ENCODE results near the gene PHOX2B. TPM values are rescaled to one million over a fixed set of nuclear protein-coding genes. Genes with fewer than 3 reads are reported as not detected.

Gene PHOX2B
- total and polyA plus RNA-seq, 2 of the 4 experiments (the other 2 are of a cell fraction), result not detected

GRCh38 chr4:41748074-41748570 is 403 bp downstream of the PHOX2B start:
- no peak overlapping the region for H3K23ac ChIP-seq (ENCODE audit: low read depth, low read length)
- no TSS peak for BruUV-seq (replicated peaks)
- H3K27ac ChIP-seq (ENCODE audit: insufficient read depth, low read length), result no peak overlapping the region
- H2BK5ac ChIP-seq (ENCODE audit: low read depth, low read length, poor library complexity, severe bottlenecking), result no peak overlapping the region
- no peak overlapping the region for H4K5ac ChIP-seq (ENCODE audit: low read depth, low read length)
- no peak overlapping the region for H3K4me3 ChIP-seq (ENCODE audit: insufficient read depth, low read depth, low read length)
- POLR2A ChIA-PET (ENCODE audit: unreplicated experiment), result interaction anchor here (0.6 kb wide), 1 partner anchor 1215 kb away, joined by 4 read pairs; no protein-coding TSS in a partner anchor
- H3K36me3 ChIP-seq (ENCODE audit: control insufficient read depth, insufficient read depth, low read length), result no peaks in the 10 kb centered on the region
- no peak overlapping the region for H3K4ac ChIP-seq (ENCODE audit: low read depth, low read length)
- in situ Hi-C loops (cut with MboI; ENCODE audit: low sequenced_read_pairs) (no loop called here), intact Hi-C loops (cut with micrococcal nuclease) (no loop called here), dilution Hi-C loops (cut with HindIII; ENCODE audit: low sequenced_read_pairs, unreplicated experiment) (no loop called here)
- peaks cover 6% of the 10 kb centered on the region; the same call in 1 of the 2 replicates for H4K20me1 ChIP-seq (ENCODE audit: insufficient read depth, low read length)
- CTCF ChIA-PET, result interaction anchor here (0.9 to 1.0 kb wide), 2 partner anchors 16 to 140 kb away, joined by 3 read pairs; no protein-coding TSS in a partner anchor
- no peak overlapping the region for H2BK20ac ChIP-seq (ENCODE audit: low read depth, low read length)
- WGBS, 2 experiments (ENCODE audit: extremely low coverage in 2 of 2, insufficient read length in 1 of 2), result 0% methylated on average over 2 of the region's 21 CpGs; no CpG with 5 or more reads in 1 of the 2 experiments
- H3K9me3 ChIP-seq (ENCODE audit: control insufficient read depth, insufficient read depth, low read length), result peaks cover 28% of the 10 kb centered on the region
- no peak overlapping the region for H3K56ac ChIP-seq (ENCODE audit: extremely low read depth, insufficient read depth, low read length)
- TF ChIP-seq USF2 (IDR thresholded peaks at IDR 0.05; ENCODE audit: low read depth, low read length) (no peak), BHLHE40 (IDR thresholded peaks at IDR 0.05; ENCODE audit: low read depth, low read length) (no peak), NFE2L2 (IDR thresholded peaks at IDR 0.05; ENCODE audit: low read depth, low read length) (no peak), FOS (IDR thresholded peaks at IDR 0.05; ENCODE audit: low read depth, low read length) (no peak), MAFK (IDR thresholded peaks at IDR 0.05; ENCODE audit: low read depth, low read length) (no peak)
- H3K18ac ChIP-seq (ENCODE audit: low read depth, low read length), result no peak overlapping the region
- no peak overlapping the region for H2AK9ac ChIP-seq (replicated peaks; ENCODE audit: low read depth, low read length, poor library complexity)
- peaks cover 95% of the 10 kb centered on the region for H3K27me3 ChIP-seq (ENCODE audit: control insufficient read depth, insufficient read depth, low read length)
- H3K9me1 ChIP-seq (ENCODE audit: insufficient read depth, low read length), result no peaks in the 10 kb centered on the region
- no peak overlapping the region for H3K4me2 ChIP-seq (ENCODE audit: low read depth, low read length)
- no peak overlapping the region for H4K8ac ChIP-seq (ENCODE audit: low read depth in 2 of 2, low read length in 2 of 2)
- no peaks in the 10 kb centered on the region; the same call in 1 of the 2 replicates for H3K4me1 ChIP-seq (ENCODE audit: control insufficient read depth, insufficient read depth, low read length)
- H3K79me1 ChIP-seq (ENCODE audit: low read depth in 1 of 2, low read length in 2 of 2), result no peaks in the 10 kb centered on the region
- H3K9ac ChIP-seq (ENCODE audit: low read depth, low read length), result no peak overlapping the region
- no peak overlapping the region for H4K91ac ChIP-seq (ENCODE audit: insufficient read depth, low read depth, low read length)
- no peak overlapping the region for H3K14ac ChIP-seq (replicated peaks; ENCODE audit: low read depth, low read length)
- H2BK15ac ChIP-seq (ENCODE audit: low read depth, low read length), result no peak overlapping the region
- H2BK120ac ChIP-seq (ENCODE audit: low read depth, low read length), result no peak overlapping the region
- no peak overlapping the region for H2AFZ ChIP-seq (replicated peaks; ENCODE audit: low read length, poor library complexity)
- ATAC-seq (ENCODE audit: low read depth) (no peak), DNase-seq (no peak)
- H2AK5ac ChIP-seq (ENCODE audit: low read depth, low read length), result no peak overlapping the region

All from IMR-90 (cell line).